A204.1 (cell line): ENCODE data around the gene MEIKIN.

Experiments used
- FAIRE-seq: peaks from 2 replicates; lab custom pipeline; 2012; peaks lifted over from hg19 to GRCh38; lab: Jason Lieb, UNC

The MEIKIN gene

GRCh38 chr5:131974016-131974415 lies 28.6 kb upstream of the MEIKIN start:
- FAIRE-seq: no peak

- no peak for FAIRE-seq
Observed at GRCh38 chr5:131973089-131973712, 27.7 kb upstream of the MEIKIN start.

GRCh38 chr5:131968396-131968954 lies 23.0 kb upstream of the MEIKIN start:
- FAIRE-seq: no peak

- no peak for FAIRE-seq
Observed at GRCh38 chr5:131966551-131966950, 21.1 kb upstream of the MEIKIN start.

- no peak for FAIRE-seq
Observed at GRCh38 chr5:131965826-131966415, 20.5 kb upstream of the MEIKIN start.

- FAIRE-seq: no peak
Observed at GRCh38 chr5:131959906-131960305, 14.4 kb upstream of the MEIKIN start.

GRCh38 chr5:131959136-131959535 lies 13.7 kb upstream of the MEIKIN start:
- no peak for FAIRE-seq

GRCh38 chr5:131957721-131958441 lies 12.4 kb upstream of the MEIKIN start:
- no peak for FAIRE-seq

- no peak for FAIRE-seq
Observed at GRCh38 chr5:131953969-131954368, 8.5 kb upstream of the MEIKIN start.

GRCh38 chr5:131952301-131952857 lies 6.9 kb upstream of the MEIKIN start:
- no peak for FAIRE-seq

GRCh38 chr5:131950706-131951105 lies 5.2 kb upstream of the MEIKIN start:
- FAIRE-seq: no peak

- FAIRE-seq: no peak
Observed at GRCh38 chr5:131947445-131947844, 2.0 kb upstream of the MEIKIN start.

GRCh38 chr5:131944702-131945550 lies 537 bp downstream of the MEIKIN start:
- FAIRE-seq: no peak

GRCh38 chr5:131943916-131944315 lies 1.5 kb downstream of the MEIKIN start:
- no peak for FAIRE-seq

- no peak for FAIRE-seq
Observed at GRCh38 chr5:131942016-131942415, 3.4 kb downstream of the MEIKIN start.

GRCh38 chr5:131939690-131940345 lies 5.6 kb downstream of the MEIKIN start:
- FAIRE-seq: no peak

- no peak for FAIRE-seq
Observed at GRCh38 chr5:131932235-131932634, 13.2 kb downstream of the MEIKIN start.

GRCh38 chr5:131928957-131929356 lies 16.5 kb downstream of the MEIKIN start:
- FAIRE-seq: no peak

- FAIRE-seq: no peak
Observed at GRCh38 chr5:131926168-131926567, 19.3 kb downstream of the MEIKIN start.

GRCh38 chr5:131916481-131916880 lies 29.0 kb downstream of the MEIKIN start:
- no peak for FAIRE-seq

GRCh38 chr5:131914472-131914871 lies 31.0 kb downstream of the MEIKIN start:
- no peak for FAIRE-seq

GRCh38 chr5:131913603-131914002 lies 31.9 kb downstream of the MEIKIN start:
- no peak for FAIRE-seq
